ENCODE results near the gene EPS15.

Gene EPS15

GRCh38 chr1:51418384-51418959, 100.6 kb downstream of the EPS15 start:
- H3K36me3 ChIP-seq (ENCODE audit: low read length), result peaks cover 21% of the 10 kb centered on the region; the same call in 1 of the 2 replicates
- no peak for TF ChIP-seq EZH2phosphoT487 (conservative IDR thresholded peaks at IDR 0.05; ENCODE audit: low read length)
- no peak for TF ChIP-seq CTCF (IDR thresholded peaks at IDR 0.05; ENCODE audit: insufficient read depth, low read length, poor library complexity, severe bottlenecking)
- H3F3A ChIP-seq (ENCODE audit: insufficient read depth), result peaks cover 4% of the 10 kb centered on the region; the same call in 1 of the 2 replicates
- H3K27ac ChIP-seq (ENCODE audit: low read depth, low read length), result no peak overlapping the region
- H3K9ac ChIP-seq (ENCODE audit: low read length), result no peak overlapping the region
- no peaks in the 10 kb centered on the region for H3K9me2 ChIP-seq (replicated peaks; ENCODE audit: insufficient read depth, low read length)
- H3K9me3 ChIP-seq (ENCODE audit: insufficient read depth, low read length), result no peaks in the 10 kb centered on the region
- H3K4me3 ChIP-seq (ENCODE audit: insufficient read depth, low read length, poor library complexity, severe bottlenecking), result no peak overlapping the region
- no peaks in the 10 kb centered on the region for H3K79me2 ChIP-seq (ENCODE audit: insufficient read depth, low read length)
- H3K27me3 ChIP-seq (ENCODE audit: low read length), result no peaks in the 10 kb centered on the region
- H3K4me2 ChIP-seq (ENCODE audit: low read depth, low read length, poor library complexity, severe bottlenecking), result no peak overlapping the region
- no peak overlapping the region for H2AFZ ChIP-seq (ENCODE audit: low read depth, low read length, severe bottlenecking)
- H4K20me1 ChIP-seq (ENCODE audit: low read depth, low read length), result no peaks in the 10 kb centered on the region

GRCh38 chr1:51417496-51418383, 101.3 kb downstream of the EPS15 start:
- Histone ChIP-seq H3K79me2 (ENCODE audit: insufficient read depth, low read length) (no peaks in the 10 kb centered on the region), H3K36me3 (ENCODE audit: low read length) (peaks cover 21% of the 10 kb centered on the region; the same call in 1 of the 2 replicates), H3K9me2 (replicated peaks; ENCODE audit: insufficient read depth, low read length) (no peaks in the 10 kb centered on the region), H3K9ac (ENCODE audit: low read length) (no peak overlapping the region), H3K4me2 (ENCODE audit: low read depth, low read length, poor library complexity, severe bottlenecking) (no peak overlapping the region), H3F3A (ENCODE audit: insufficient read depth) (peaks cover 4% of the 10 kb centered on the region; the same call in 1 of the 2 replicates), H4K20me1 (ENCODE audit: low read depth, low read length) (no peaks in the 10 kb centered on the region), H3K9me3 (ENCODE audit: insufficient read depth, low read length) (no peaks in the 10 kb centered on the region), H3K27me3 (ENCODE audit: low read length) (no peaks in the 10 kb centered on the region), H2AFZ (ENCODE audit: low read depth, low read length, severe bottlenecking) (no peak overlapping the region), H3K27ac (ENCODE audit: low read depth, low read length) (no peak overlapping the region), H3K4me3 (ENCODE audit: insufficient read depth, low read length, poor library complexity, severe bottlenecking) (no peak overlapping the region)
- TF ChIP-seq CTCF (IDR thresholded peaks at IDR 0.05; ENCODE audit: insufficient read depth, low read length, poor library complexity, severe bottlenecking) (no peak), EZH2phosphoT487 (conservative IDR thresholded peaks at IDR 0.05; ENCODE audit: low read length) (no peak)

- H3K79me2 ChIP-seq (ENCODE audit: insufficient read depth, low read length), result no peaks in the 10 kb centered on the region
- no peaks in the 10 kb centered on the region for H3K9me2 ChIP-seq (replicated peaks; ENCODE audit: insufficient read depth, low read length)
Observed at GRCh38 chr1:51416910-51417309, 102.2 kb downstream of the EPS15 start.

More at GRCh38 chr1:51416910-51417309, 102.2 kb downstream of the EPS15 start:
- H3K27ac ChIP-seq (ENCODE audit: low read depth, low read length), result no peak overlapping the region
- H3K9ac ChIP-seq (ENCODE audit: low read length), result no peak overlapping the region
- H3K36me3 ChIP-seq (ENCODE audit: low read length), result peaks cover 21% of the 10 kb centered on the region; the same call in 1 of the 2 replicates
- H3K9me3 ChIP-seq (ENCODE audit: insufficient read depth, low read length), result no peaks in the 10 kb centered on the region
- H4K20me1 ChIP-seq (ENCODE audit: low read depth, low read length), result no peaks in the 10 kb centered on the region
- peaks cover 4% of the 10 kb centered on the region; the same call in 1 of the 2 replicates for H3F3A ChIP-seq (ENCODE audit: insufficient read depth)
- H2AFZ ChIP-seq (ENCODE audit: low read depth, low read length, severe bottlenecking), result no peak overlapping the region
- no peak overlapping the region for H3K4me2 ChIP-seq (ENCODE audit: low read depth, low read length, poor library complexity, severe bottlenecking)
- TF ChIP-seq EZH2phosphoT487 (conservative IDR thresholded peaks at IDR 0.05; ENCODE audit: low read length), result no peak
- no peak for TF ChIP-seq CTCF (IDR thresholded peaks at IDR 0.05; ENCODE audit: insufficient read depth, low read length, poor library complexity, severe bottlenecking)
- no peaks in the 10 kb centered on the region for H3K27me3 ChIP-seq (ENCODE audit: low read length)
- no peak overlapping the region for H3K4me3 ChIP-seq (ENCODE audit: insufficient read depth, low read length, poor library complexity, severe bottlenecking)
